Measurements from ENCODE around the gene RNF111.

GRCh38 chr15:59042041-59042440, 54.6 kb downstream of the RNF111 start:
- no peak for TF ChIP-seq CTCF (optimal IDR thresholded peaks at IDR 0.05 in 1 of 3, IDR thresholded peaks at IDR 0.05 in 1 of 3, conservative IDR thresholded peaks at IDR 0.05 in 1 of 3; ENCODE audit: extremely low read depth in 1 of 3, insufficient read depth in 2 of 3, low read length in 3 of 3)
- TF ChIP-seq EZH2 (IDR thresholded peaks at IDR 0.05; ENCODE audit: low read length), result no peak
